HFFc6 (cell line): ENCODE data around the gene NFATC4. TPM values are rescaled to one million over a fixed set of nuclear protein-coding genes. Genes with fewer than 3 reads are reported as not detected.
"Not testable (repeated sequence)": the region's sequence is repeated elsewhere in the genome, so short reads cannot be mapped to it uniquely, and the experiment has no call there.

Experiments used
- DNase-seq: peaks from one replicate; pipeline ENCODE4 v3.0.0-alpha.2; 2018
- H3K27ac Mint-ChIP-seq: 2 replicates; pipeline ENCODE4 v1.8.0; 2020; ENCODE audit warnings: mild to moderate bottlenecking, mixed read lengths
- H3K27me3 Mint-ChIP-seq: 2 replicates; pipeline ENCODE4 v1.8.0; 2021; ENCODE audit warnings: mild to moderate bottlenecking, moderate library complexity, mixed read lengths; ENCODE audit not compliant: insufficient read depth
- H3K36me3 Mint-ChIP-seq: 2 replicates; pipeline ENCODE4 v1.8.0; 2021; ENCODE audit warnings: low read depth, mixed read lengths
- H3K4me1 Mint-ChIP-seq: 2 replicates; pipeline ENCODE4 v1.8.0; 2020; ENCODE audit warnings: low read depth, mixed read lengths
- H3K4me3 Mint-ChIP-seq: 2 replicates; pipeline ENCODE4 v1.8.0; 2020; ENCODE audit warnings: mild to moderate bottlenecking, moderate library complexity, mixed read lengths
- H3K9me3 Mint-ChIP-seq: 2 replicates; pipeline ENCODE4 v1.8.0; 2020; ENCODE audit warnings: mild to moderate bottlenecking, mixed read lengths
- CTCF ChIP-seq: fragments of 200-600 bp; sonication (generic); IDR thresholded peaks from 2 replicates; pipeline ENCODE4 v1.5.0; 2021; ENCODE audit warnings: antibody characterized with exemption, mild to moderate bottlenecking
- total RNA-seq, 6 experiments: library from RNA; stranded (reverse); fragmentation: NEBNext Ultra II Directional; extraction: Animal tissue kit (Norgen Biotek cat#: 25700); gene quantifications; 2 replicates in 1 of 6; 3 replicates in 5 of 6; pipeline ENCODE4 v1.2.3, GENCODE V29; 2021

NFATC4 gene
- total RNA-seq, 6 experiments from 2014 or later, result 73.4 to 81.9 (median 77.2) TPM

GRCh38 chr14:24349742-24350141, 18.2 kb upstream of the NFATC4 start:
- Mint-ChIP-seq H3K4me3 (no peak overlapping the region), H3K27me3 (peaks cover 26% of the 10 kb centered on the region), H3K4me1 (peaks cover 43% of the 10 kb centered on the region), H3K27ac (no peak overlapping the region), H3K9me3 (no peaks in the 10 kb centered on the region), H3K36me3 (no peaks in the 10 kb centered on the region)
- no peak for TF ChIP-seq CTCF
- DNase-seq, result no peak

- Mint-ChIP-seq H3K4me1 (peaks cover 43% of the 10 kb centered on the region), H3K27ac (no peak overlapping the region), H3K27me3 (peaks cover 15% of the 10 kb centered on the region), H3K36me3 (no peaks in the 10 kb centered on the region), H3K4me3 (no peak overlapping the region), H3K9me3 (no peaks in the 10 kb centered on the region)
- peak; percentile 44 for TF ChIP-seq CTCF
- DNase-seq, result peak; percentile 39
Observed at GRCh38 chr14:24351517-24351916, 16.5 kb upstream of the NFATC4 start.

- Mint-ChIP-seq H3K27me3 (peaks cover 12% of the 10 kb centered on the region), H3K27ac (peak overlapping the region; percentile 55)
- TF ChIP-seq CTCF, result no peak
Observed at GRCh38 chr14:24353559-24354481, 14.2 kb upstream of the NFATC4 start.

GRCh38 chr14:24354482-24354825, 13.5 kb upstream of the NFATC4 start:
- H3K9me3 Mint-ChIP-seq, H3K36me3 Mint-ChIP-seq, H3K27me3 Mint-ChIP-seq, DNase-seq: not testable (repeated sequence)
- H3K4me3 Mint-ChIP-seq, result peak overlapping the region; percentile 15; the same call in 1 of the 2 replicates
- peaks cover 43% of the 10 kb centered on the region for H3K4me1 Mint-ChIP-seq
- H3K27ac Mint-ChIP-seq, result peak overlapping the region; percentile 55

More at GRCh38 chr14:24353559-24354481, 14.2 kb upstream of the NFATC4 start:
- peak; percentile 56 for DNase-seq
- Mint-ChIP-seq H3K4me3 (peak overlapping the region; percentile 15; the same call in 1 of the 2 replicates), H3K36me3 (no peaks in the 10 kb centered on the region), H3K9me3 (no peaks in the 10 kb centered on the region), H3K4me1 (peaks cover 43% of the 10 kb centered on the region)

- Mint-ChIP-seq H3K4me3 (no peak overlapping the region), H3K9me3 (no peaks in the 10 kb centered on the region), H3K27ac (no peak overlapping the region), H3K4me1 (peaks cover 37% of the 10 kb centered on the region), H3K27me3 (peaks cover 5% of the 10 kb centered on the region), H3K36me3 (no peaks in the 10 kb centered on the region)
- TF ChIP-seq CTCF, result no peak
- no peak for DNase-seq
Observed at GRCh38 chr14:24355009-24355408, 13.0 kb upstream of the NFATC4 start.

- no peaks in the 10 kb centered on the region for H3K9me3 Mint-ChIP-seq
- H3K4me3 Mint-ChIP-seq, result no peak overlapping the region
- no peak for TF ChIP-seq CTCF
- no peak for DNase-seq
- H3K36me3 Mint-ChIP-seq, result no peaks in the 10 kb centered on the region
- peaks cover 4% of the 10 kb centered on the region for H3K27me3 Mint-ChIP-seq
- H3K27ac Mint-ChIP-seq, result no peak overlapping the region
- H3K4me1 Mint-ChIP-seq, result peaks cover 41% of the 10 kb centered on the region
Observed at GRCh38 chr14:24356208-24356607, 11.8 kb upstream of the NFATC4 start.
